ENCODE data around the gene HOMER2.
"Not testable (repeated sequence)": the region's sequence is repeated elsewhere in the genome, so short reads cannot be mapped to it uniquely, and the experiment has no call there.

Gene HOMER2

DNA sequence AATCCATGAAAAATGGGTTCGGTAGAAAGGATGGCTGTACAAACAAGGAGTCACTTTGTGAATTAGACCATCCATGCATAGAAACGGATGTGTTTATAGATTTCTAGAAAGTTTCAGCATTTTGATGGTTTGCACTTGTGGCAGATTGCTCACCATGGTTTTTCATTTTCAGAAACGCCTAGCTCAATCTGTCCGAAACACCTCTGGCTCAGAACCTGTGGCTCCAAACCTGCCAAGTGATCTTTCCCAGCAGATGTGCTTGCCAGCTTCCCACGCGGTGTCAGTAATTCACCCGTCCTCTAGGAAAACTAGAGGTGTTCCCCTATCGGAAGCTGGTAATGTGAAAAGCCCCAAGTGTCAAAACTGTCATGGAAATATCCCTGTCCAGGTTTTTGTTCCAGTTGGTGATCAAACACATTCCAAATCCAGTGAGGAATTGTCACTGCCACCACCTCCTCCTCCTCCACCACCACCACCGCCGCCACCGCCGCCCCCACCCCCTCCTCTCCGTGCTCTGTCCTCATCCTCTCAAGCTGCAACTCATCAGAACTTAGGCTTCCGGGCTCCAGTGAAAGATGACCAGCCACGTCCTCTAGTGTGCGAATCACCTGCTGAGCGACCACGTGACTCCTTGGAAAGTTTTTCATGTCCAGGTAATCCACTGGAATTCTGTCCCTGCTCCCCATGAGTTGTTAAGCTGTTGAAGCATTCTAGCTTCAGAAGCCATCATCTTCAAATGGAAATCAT, 121.9 kb downstream of the HOMER2 start:
- no peak for DNase-seq

DNA sequence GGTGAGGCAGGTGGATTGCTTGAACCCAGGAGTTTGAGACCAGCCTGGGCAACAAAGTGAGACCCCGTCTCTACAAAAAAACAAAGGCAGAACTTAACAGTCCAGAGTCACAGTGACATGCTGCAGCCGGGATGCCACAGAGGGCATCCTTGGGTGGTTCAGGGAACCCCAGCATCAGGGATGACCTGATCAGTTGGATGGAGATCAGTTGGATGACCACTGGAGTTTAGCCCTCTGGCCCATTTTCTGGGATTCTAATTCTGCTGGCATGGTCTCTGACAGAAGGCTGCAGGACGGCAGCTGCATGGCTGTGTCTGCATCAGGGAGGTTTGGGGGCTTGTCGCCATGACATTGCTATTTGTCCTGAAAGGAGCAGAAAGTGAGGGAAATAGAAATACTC, 123.3 kb downstream of the HOMER2 start:
- no peak for DNase-seq

DNA sequence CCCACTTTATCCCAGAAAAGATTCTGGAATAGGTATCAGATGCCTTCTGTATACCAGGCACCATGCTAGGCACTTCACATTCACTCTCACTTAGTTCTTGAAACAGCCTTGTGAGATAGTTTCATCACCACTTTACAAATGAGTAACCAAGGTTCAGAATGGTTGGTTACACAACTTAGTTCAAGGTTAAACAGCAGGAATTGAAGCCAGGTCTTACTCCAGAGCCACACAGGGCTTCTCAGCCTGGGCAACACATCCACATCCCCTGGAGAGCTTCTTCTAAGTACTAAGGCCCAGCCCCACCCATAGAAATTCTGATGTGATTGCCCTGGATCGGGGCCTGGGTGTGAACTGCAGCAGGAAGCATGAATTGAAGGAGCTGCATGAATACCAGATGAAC, 124.4 kb downstream of the HOMER2 start:
- DNase-seq = no peak

- no peak for DNase-seq
These were observed 129.5 kb downstream of the HOMER2 start for GRCh38 chr15:82823049-82823448.

DNA sequence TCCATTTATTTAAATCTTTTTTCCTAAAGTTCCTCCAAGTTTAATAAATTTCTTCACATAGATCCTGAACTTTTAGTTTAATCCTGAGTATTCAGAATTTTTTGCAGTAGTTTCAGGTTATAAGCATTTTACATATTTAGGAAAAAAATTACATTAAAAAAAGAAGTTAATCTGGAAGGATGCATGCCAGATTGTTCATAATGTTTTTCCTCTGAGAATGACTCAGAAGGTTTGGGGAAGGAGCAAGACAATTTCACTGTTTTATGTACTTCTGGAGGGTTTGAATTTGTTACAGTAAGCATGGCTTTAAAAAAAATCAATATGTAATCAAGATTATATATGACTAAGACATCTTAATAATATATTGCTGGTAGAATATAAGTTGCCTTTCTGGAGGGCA, 130.7 kb downstream of the HOMER2 start:
- DNase-seq = not testable (repeated sequence)

GRCh38 chr15:82821396-82821795, 131.1 kb downstream of the HOMER2 start:
- DNase-seq = not testable (repeated sequence)

- DNase-seq = no peak
These were observed 132.4 kb downstream of the HOMER2 start for GRCh38 chr15:82820128-82820527.

DNA sequence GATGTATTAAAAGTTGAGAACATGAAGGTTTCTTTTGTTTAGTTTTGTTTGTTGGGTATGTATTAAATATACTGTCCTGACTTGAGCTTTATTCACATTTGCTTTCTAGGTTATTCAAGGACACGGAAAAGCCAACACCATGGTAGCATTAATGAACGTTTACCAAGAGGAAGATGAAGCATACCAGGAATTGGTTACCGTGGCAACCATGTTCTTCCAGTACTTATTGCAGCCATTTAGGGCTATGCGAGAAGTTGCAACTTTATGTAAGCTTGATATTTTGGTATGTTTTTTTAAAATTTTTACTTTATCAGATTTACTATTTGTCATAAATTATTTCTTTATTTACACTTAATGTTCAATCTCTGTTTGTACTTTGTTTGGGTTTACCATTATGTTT, 139.5 kb downstream of the HOMER2 start:
- no peak for DNase-seq

DNA sequence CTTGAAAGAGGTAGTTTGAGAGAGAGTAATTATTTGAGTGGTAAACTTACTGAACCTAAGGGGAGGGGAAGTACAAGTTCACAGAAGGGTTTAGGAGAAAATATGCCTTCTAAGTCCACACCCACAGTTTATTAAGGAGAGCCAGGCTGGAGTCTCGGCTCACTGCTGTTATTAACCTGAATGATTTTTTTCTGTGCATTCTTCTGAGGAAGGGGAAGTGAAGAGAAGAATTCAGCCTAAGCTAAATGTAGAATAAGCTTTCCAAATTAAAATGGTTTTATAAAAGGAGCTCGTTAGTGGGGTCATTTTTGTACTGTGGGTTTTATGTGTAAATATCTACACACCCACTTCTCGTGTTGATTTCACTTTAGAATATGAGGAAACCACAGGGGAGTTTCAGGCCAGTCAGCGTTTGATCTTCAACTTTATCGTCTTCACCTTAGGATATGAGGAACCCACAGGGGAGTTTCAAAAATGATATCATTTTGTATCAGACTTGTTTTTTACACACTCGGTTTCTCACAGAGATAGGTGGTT, 141.6 kb downstream of the HOMER2 start:
- DNase-seq = peak; percentile 55 to 56

DNA sequence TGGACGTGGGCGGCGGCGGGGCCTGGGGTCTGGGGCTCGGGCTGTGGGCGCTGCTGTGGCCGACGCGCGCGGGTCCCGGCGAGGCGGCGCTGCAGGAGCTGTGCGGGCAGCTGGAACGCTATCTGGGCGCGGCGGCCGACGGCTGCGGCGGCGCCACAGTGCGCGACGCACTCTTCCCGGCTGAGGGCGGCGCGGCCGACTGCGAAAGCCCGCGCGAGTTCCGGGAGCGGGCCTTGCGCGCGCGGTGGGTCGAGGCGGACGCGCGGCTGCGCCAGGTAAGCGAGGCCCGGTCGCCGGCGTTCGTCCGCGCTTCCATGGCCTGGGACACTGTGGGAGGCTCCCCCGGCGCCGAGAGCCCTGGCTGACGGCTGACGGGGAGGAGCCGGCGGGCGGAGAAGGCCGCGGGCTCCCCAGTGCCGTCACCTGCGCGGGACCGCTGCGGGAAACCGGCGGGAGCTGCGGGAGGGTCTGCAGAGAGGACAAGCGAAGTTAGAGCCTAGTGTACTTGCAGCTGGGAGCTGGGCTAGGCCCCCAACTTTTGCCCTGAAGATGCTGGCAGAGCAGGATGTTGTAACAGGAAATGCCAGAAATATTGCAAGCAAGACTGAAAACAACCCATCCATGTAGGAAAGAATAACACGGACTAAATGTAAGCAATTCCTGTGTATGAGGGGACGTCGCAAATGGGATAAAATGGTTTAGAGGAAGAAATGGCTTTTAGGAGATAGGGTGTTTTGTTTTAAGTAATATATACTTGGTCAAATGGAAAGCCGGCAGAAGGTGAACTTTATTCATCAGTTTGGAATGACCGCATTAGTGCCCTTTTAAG, 142.2 kb downstream of the HOMER2 start:
- peak; percentile 55 to 56 for DNase-seq

DNA sequence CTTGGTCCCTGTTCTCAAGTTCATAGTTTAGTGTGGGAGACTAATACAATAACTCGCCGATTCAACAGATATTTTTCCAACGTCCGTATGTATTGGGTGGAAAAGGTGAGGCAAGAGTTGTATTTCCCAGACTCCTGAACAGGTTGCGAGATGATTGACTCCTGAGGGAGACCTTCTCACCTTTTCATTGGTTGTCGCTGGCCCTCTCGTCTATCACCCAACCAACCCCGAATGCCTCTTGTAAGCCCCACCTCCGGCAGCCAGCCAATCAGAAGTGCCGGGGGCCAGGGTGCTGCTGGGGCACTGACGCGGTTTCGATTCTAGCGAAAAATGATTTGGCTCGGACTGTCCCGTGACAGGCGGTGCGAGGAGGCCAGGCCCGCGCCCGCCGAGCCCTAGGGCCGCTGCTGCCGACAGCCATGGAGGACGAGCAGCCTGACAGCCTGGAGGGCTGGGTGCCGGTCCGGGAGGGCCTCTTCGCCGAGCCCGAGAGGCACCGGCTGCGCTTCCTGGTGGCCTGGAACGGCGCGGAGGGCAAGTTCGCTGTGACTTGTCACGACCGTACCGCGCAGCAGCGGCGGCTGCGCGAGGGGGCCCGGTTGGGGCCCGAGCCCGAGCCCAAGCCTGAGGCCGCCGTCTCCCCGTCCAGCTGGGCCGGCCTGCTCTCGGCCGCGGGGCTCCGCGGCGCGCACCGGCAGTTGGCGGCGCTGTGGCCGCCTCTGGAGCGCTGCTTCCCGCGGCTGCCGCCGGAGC, 143.0 kb downstream of the HOMER2 start, which contains the start of gene WHAMM:
WHAMM (plus strand) TSS at position 321 of the 753 bp plus-strand sequence; CDS start at position 420, 99 bp downstream.
- DNase-seq = peak; percentile 98 to 99

- no peak for DNase-seq
These were observed 143.9 kb downstream of the HOMER2 start for GRCh38 chr15:82808634-82809041.

DNA sequence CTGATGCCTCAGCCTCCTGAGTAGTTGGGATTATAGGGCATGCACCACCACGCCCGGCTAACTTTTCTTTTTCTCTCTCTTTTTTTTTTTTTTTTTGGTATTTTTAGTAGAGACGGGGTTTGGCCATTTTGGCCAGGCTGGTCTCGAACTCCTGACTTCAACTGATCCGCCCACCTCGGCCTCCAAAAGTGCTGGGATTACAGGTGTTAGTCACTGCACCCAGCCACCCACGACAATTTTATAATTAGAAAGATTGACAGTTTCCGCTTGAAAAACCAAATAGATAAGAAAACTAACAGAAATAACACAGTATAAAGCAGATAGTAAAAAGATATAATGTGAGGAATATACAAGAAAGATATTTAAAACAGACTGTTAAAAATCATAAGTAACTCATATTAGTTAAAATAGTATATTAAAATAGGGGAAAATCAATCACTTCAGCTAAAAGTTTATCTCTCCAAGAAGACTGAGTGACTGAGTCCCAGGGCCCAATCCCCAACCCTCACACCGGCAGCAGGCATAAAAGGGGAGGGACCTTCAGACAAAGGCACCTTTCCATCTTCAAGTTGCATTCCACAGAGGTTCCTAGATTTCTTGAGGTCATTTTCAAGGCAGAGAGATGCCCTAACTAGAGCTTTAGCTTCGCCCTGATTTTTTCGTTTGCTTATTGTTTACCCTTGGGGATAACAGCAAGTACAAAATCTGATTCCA, 144.4 kb downstream of the HOMER2 start:
- DNase-seq = no peak

- DNase-seq = peak; percentile 67 to 77
These were observed 146.5 kb downstream of the HOMER2 start, which contains the start of gene FSD2 for GRCh38 chr15:82805994-82806406. FSD2 (minus strand) TSS chr15:82806069; CDS start chr15:82787390, 18,679 bp downstream.

DNA sequence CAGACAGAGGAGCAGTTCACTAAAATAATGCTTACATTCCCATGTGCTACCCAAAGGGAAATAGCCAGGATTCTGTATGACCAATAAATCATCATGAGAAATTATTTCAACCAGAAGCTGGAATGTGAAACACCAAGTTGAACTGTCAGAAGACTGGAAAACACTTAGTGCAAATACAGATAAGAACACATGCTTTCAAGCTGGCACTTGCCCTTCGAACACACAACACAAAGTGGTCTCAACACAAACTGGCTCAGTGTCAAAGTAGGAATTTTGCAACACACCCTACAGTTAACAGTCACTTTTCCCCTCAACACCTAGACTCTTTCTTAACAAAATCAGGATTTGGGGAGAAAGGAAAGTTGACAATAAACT, 148.0 kb downstream of the HOMER2 start:
- no peak for DNase-seq

DNA sequence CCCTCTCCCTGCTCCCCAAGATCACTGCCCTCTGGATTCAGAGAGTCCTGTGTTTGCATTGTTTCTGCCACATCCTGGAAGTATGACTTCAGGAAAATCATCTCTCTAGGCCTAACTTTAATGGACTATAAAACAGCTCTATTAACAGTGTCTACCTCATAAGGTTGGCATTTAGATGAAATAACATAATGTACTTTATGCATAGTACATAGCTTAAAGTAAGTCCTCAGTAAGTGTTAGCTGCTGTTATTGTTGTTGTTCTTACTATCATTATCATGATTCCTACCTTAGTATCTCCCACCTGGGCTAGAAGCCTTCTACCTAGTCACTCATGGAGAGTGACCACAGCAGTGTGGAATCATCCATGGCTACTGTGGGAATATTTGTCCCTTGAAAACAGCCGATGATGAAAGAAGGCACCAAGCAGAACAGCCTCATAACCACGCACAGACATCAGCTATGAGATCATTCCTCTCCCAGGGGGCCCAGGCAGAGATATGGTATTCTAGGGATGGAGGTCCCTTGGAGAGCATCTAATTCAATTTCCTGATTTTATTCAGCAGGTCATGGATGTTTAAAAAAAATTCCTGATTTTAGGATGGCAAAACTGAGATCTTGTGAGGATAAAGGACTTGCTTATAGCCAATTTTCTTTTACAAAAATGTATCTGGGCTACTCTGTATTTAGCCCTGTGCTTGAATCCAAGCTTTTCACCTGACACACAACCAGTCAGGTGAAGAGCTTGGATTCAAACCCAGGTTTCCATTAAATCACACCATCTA, 148.5 kb downstream of the HOMER2 start:
- no peak for DNase-seq

GRCh38 chr15:82802497-82802896, 150.0 kb downstream of the HOMER2 start:
- peak; percentile 34 to 41 for DNase-seq

- no peak for DNase-seq
These were observed 153.2 kb downstream of the HOMER2 start for GRCh38 chr15:82799183-82799841.
